WERI-Rb-1 (cell line): ENCODE measurements around the gene PLEKHG5.
"Not testable (repeated sequence)": the region's sequence is repeated elsewhere in the genome, so short reads cannot be mapped to it uniquely, and the experiment has no call there.

ENCODE experiments used
- DNase-seq: peaks from one replicate; pipeline ENCODE4 v3.0.0-alpha.2; 2020
- H3K27ac ChIP-seq: fragments of 250-450 bp; sonication (Bioruptor Pico); 2 replicates; pipeline ENCODE4 v1.5.1; 2020; ENCODE audit warnings: mild to moderate bottlenecking, moderate library complexity
- H3K27me3 ChIP-seq: fragments of 250-450 bp; sonication (Bioruptor Pico); 2 replicates; pipeline ENCODE4 v1.5.1; 2021; ENCODE audit warnings: mild to moderate bottlenecking, low read depth, moderate library complexity; ENCODE audit not compliant: insufficient read depth, severe bottlenecking
- H3K36me3 ChIP-seq: fragments of 250-450 bp; sonication (Bioruptor Pico); 2 replicates; pipeline ENCODE4 v1.5.1; 2020; ENCODE audit warnings: mild to moderate bottlenecking, moderate library complexity
- H3K4me3 ChIP-seq: 2 replicates; pipeline ENCODE4 v1.5.1; 2011; ENCODE audit warnings: low read depth, mild to moderate bottlenecking, control low read depth, low read length
- H3K9me3 ChIP-seq: fragments of 250-450 bp; sonication (Bioruptor Pico); 2 replicates; pipeline ENCODE4 v1.5.1; 2021; ENCODE audit warnings: mild to moderate bottlenecking, moderate library complexity; ENCODE audit not compliant: severe bottlenecking
- CTCF ChIP-seq: IDR thresholded peaks from 2 replicates; pipeline ENCODE4 v1.5.1; 2011; ENCODE audit warnings: low read depth, mild to moderate bottlenecking, control low read depth, inconsistent platforms, low read length

PLEKHG5 gene

GRCh38 chr1:6455752-6456520 is 35.5 kb downstream of the PLEKHG5 start:
- not testable (repeated sequence) for H3K27me3 ChIP-seq

DNA sequence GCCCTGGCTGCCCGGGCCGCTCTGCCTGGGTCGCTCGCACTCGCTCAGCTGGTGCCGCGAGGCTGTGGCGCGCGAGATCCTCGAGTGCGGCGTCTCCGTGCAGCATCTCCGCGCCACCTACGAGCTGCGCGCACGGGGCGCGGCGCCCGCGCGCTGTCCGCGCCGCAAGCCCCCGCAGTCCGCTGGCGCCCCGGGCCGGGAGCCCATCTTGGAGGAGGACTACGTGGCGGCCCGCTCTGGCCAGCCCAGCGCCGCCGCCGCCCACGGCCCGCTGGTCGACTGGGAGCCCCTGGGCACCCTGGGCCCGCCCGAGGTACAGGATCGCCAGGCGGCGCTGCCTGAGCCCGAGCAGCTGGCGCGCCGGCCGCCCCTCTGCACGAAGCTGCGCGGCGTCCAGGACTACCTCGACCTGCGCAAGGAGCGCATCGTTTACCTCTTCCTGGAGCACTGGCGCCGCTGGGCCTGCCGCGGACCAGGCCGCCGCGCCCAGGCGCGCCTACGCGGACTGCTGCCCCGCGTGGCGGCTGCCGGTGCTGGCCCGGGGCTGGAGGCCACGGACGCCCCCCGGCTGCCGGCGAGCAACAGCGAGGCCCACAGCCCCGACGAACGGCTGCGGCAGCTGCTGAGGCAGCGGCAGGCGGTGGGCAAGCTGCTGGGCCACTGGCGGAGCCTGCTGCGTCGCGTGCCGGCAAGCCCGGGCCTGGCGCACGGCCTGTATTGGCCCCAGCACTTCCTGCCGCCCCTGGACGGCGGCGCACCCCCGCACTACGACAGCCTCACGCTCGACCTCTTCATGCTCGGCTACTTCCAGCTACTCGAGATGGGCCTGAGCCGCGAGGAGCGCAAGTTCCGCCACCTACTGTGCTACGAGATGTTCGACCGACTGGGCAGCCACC is 36.4 kb downstream of the PLEKHG5 start:
- Histone ChIP-seq H3K9me3 (no peaks in the 10 kb centered on the region), H3K27me3 (no peaks in the 10 kb centered on the region), H3K27ac (no peak overlapping the region), H3K36me3 (no peaks in the 10 kb centered on the region), H3K4me3 (no peak overlapping the region)
- no peak for DNase-seq
- TF ChIP-seq CTCF = no peak

More at GRCh38 chr1:6455752-6456520, 35.5 kb downstream of the PLEKHG5 start:
- not testable (repeated sequence) for H3K4me3 ChIP-seq, DNase-seq, H3K27ac ChIP-seq, H3K36me3 ChIP-seq, H3K9me3 ChIP-seq
- 0 out of 2 replicates have a peak, but pooled peaks have one; percentile 2 for TF ChIP-seq CTCF

GRCh38 chr1:6453895-6454855 is 37.3 kb downstream of the PLEKHG5 start:
- not testable (repeated sequence) for H3K27me3 ChIP-seq, H3K27ac ChIP-seq, H3K4me3 ChIP-seq, DNase-seq, H3K36me3 ChIP-seq, H3K9me3 ChIP-seq

GRCh38 chr1:6450943-6451373 is 40.5 kb downstream of the PLEKHG5 start:
- no peak overlapping the region for H3K4me3 ChIP-seq
- H3K27me3 ChIP-seq = no peaks in the 10 kb centered on the region
- H3K36me3 ChIP-seq = no peaks in the 10 kb centered on the region
- no peak overlapping the region for H3K27ac ChIP-seq
- no peak for DNase-seq
- H3K9me3 ChIP-seq = no peaks in the 10 kb centered on the region
- no peak for TF ChIP-seq CTCF

DNA sequence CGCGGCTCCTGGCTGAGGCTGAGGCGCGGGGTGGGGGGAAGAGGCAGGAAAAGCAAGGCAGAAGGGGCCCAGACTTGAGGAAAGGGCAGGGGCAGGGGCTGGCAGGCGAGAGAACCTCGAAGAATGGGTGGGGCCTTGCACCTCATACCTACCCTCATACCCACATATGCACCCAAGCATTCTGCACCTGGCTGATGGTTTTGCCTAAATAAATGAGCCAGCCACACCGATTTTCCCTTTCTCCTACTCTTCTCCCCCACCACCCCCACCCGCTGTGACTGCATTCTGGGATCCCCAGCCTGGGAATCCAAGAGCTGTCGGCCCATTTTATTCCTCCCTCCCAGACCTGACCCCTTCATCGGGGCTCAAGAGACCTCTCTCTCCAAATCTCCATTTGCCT is 41.0 kb downstream of the PLEKHG5 start:
- not testable (repeated sequence) for H3K27ac ChIP-seq, H3K27me3 ChIP-seq, H3K4me3 ChIP-seq, DNase-seq, H3K36me3 ChIP-seq, H3K9me3 ChIP-seq

DNA sequence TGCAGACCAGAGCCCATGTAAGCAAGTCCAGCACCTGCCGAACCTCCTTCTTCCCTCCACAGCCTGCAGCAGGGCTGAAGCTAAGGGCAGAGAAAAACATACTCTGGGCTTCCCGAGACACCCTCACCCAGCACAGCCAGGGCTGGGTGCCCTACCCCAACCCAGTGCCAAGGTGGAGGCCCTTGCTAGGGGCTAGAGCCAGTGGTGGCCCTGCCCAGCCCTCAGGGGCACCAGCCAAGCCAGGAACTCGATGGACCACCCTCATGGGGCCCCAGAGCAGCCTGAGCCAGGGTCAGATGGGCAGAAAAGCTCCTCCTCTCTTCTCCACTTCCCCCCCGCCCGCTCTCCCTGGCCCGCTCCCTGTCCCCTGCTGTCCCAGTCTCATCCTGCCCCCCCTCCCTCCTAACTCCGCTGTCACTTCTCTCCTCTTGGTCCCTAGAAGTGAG is 41.4 kb downstream of the PLEKHG5 start:
- no peak overlapping the region for H3K27ac ChIP-seq
- no peaks in the 10 kb centered on the region for H3K27me3 ChIP-seq
- H3K9me3 ChIP-seq = no peaks in the 10 kb centered on the region
- no peaks in the 10 kb centered on the region for H3K36me3 ChIP-seq
- H3K4me3 ChIP-seq = no peak overlapping the region
- no peak for TF ChIP-seq CTCF
- no peak for DNase-seq
